HepG2 (cell line): ENCODE data around the gene CCDC57. TPM values are rescaled to one million over a fixed set of nuclear protein-coding genes. Genes with fewer than 3 reads are reported as not detected.

Experiments
- FOXC1 ChIP-seq: sonication (generic); formaldehyde crosslinking; IDR thresholded peaks from 2 replicates; pipeline ENCODE4 v1.8.0; 2022; ENCODE audit warnings: mild to moderate bottlenecking, missing genetic modification reagents, borderline replicate concordance
- HES4 ChIP-seq: sonication (generic); formaldehyde crosslinking; IDR thresholded peaks from 2 replicates; pipeline ENCODE4 v1.9.0; 2021; ENCODE audit warnings: mild to moderate bottlenecking, missing genetic modification reagents, borderline replicate concordance
- HOXA5 ChIP-seq: sonication (generic); formaldehyde crosslinking; IDR thresholded peaks from 2 replicates; pipeline ENCODE4 v1.4.0; 2020; ENCODE audit warnings: missing genetic modification reagents
- MBD4 ChIP-seq: IDR thresholded peaks from 2 replicates; pipeline ENCODE4 v1.6.1; 2012; ENCODE audit warnings: low read length, inconsistent platforms, borderline replicate concordance
- MBNL3 ChIP-seq: fragments of 250-450 bp; sonication (Bioruptor Pico); conservative IDR thresholded peaks from 2 replicates; pipeline ENCODE4 v1.8.0; 2022; ENCODE audit warnings: mild to moderate bottlenecking, inconsistent platforms
- NBN ChIP-seq: fragments of 450-650 bp; conservative IDR thresholded peaks from 2 replicates; pipeline ENCODE4 v1.6.1; 2017
- ONECUT2 ChIP-seq: sonication (generic); formaldehyde crosslinking; IDR thresholded peaks from 2 replicates; pipeline ENCODE4 v1.4.0; 2020; ENCODE audit warnings: missing genetic modification reagents
- WIZ ChIP-seq: sonication (generic); formaldehyde crosslinking; IDR thresholded peaks from 2 replicates; pipeline ENCODE4 v1.5.1; 2020; ENCODE audit warnings: mild to moderate bottlenecking, missing genetic modification reagents
- ZNF263 ChIP-seq: sonication (generic); formaldehyde crosslinking; IDR thresholded peaks from 2 replicates; pipeline ENCODE4 v1.4.0; 2020; ENCODE audit warnings: missing genetic modification reagents
- ZNF34 ChIP-seq: sonication (generic); formaldehyde crosslinking; IDR thresholded peaks from 2 replicates; pipeline ENCODE4 v1.4.0; 2020; ENCODE audit warnings: mild to moderate bottlenecking, missing genetic modification reagents, borderline replicate concordance
- ZNF382 ChIP-seq: sonication (generic); formaldehyde crosslinking; IDR thresholded peaks from 2 replicates; pipeline ENCODE4 v1.5.0; 2020; ENCODE audit warnings: missing genetic modification reagents, mild to moderate bottlenecking, borderline replicate concordance
- ZNF558 ChIP-seq: sonication (generic); formaldehyde crosslinking; IDR thresholded peaks from 2 replicates; pipeline ENCODE4 v1.9.0; 2022; ENCODE audit warnings: mild to moderate bottlenecking, missing genetic modification reagents, borderline replicate concordance
- ZNF768 ChIP-seq: sonication (generic); formaldehyde crosslinking; IDR thresholded peaks from 2 replicates; pipeline ENCODE4 v1.4.0; 2020; ENCODE audit warnings: missing genetic modification reagents
- polyA plus RNA-seq, 8 experiments: library from polyadenylated mRNA; depleted of rRNA in 3 of 8; stranded (reverse) in 7 of 8; unstranded in 1 of 8; fragments of >200 nt; fragmentation: Illumina TruSeq in 4 of 8; extraction: Trizol in 4 of 8; gene quantifications; 2 replicates each; pipeline versions ENCODE4 v1.2.1 to v1.2.3, GENCODE V29; 2011 to 2016; ENCODE audit warnings: low read depth in 4 of 8, missing spikeins in 1 of 8, mixed read lengths in 1 of 8; ENCODE audit not compliant: insufficient read depth in 1 of 8
- total RNA-seq, 5 experiments: library from RNA; depleted of rRNA; stranded (reverse); fragments of >200 nt; fragmentation: Illumina TruSeq; extraction: Trizol; gene quantifications; 2 replicates each; pipeline ENCODE4 v1.2.3, GENCODE V29; 2016; ENCODE audit warnings: low read depth in 1 of 5
- TF ChIP-seq, protein P1 (sequence below): sonication (generic); formaldehyde crosslinking; IDR thresholded peaks from 2 replicates; pipeline ENCODE4 v1.4.0; 2020; ENCODE audit warnings: missing genetic modification reagents, borderline replicate concordance
- TF ChIP-seq, protein P2 (sequence below): sonication (generic); formaldehyde crosslinking; IDR thresholded peaks from 2 replicates; pipeline ENCODE4 v1.4.0; 2020; ENCODE audit warnings: low read depth, missing genetic modification reagents
- TF ChIP-seq, protein P3 (sequence below): sonication (generic); formaldehyde crosslinking; IDR thresholded peaks from 2 replicates; pipeline ENCODE4 v1.4.0; 2020; ENCODE audit warnings: mild to moderate bottlenecking, missing genetic modification reagents, borderline replicate concordance
- TF ChIP-seq, protein P4 (sequence below): sonication (generic); formaldehyde crosslinking; IDR thresholded peaks from 2 replicates; pipeline ENCODE4 v1.8.1; 2023; ENCODE audit warnings: mild to moderate bottlenecking, missing genetic modification reagents

CCDC57 gene
- total and polyA plus RNA-seq, 2 of the 13 experiments (the other 11 are each of a cell fraction or from before 2014, with no cell fraction given): 59.3 to 59.9 TPM

DNA sequence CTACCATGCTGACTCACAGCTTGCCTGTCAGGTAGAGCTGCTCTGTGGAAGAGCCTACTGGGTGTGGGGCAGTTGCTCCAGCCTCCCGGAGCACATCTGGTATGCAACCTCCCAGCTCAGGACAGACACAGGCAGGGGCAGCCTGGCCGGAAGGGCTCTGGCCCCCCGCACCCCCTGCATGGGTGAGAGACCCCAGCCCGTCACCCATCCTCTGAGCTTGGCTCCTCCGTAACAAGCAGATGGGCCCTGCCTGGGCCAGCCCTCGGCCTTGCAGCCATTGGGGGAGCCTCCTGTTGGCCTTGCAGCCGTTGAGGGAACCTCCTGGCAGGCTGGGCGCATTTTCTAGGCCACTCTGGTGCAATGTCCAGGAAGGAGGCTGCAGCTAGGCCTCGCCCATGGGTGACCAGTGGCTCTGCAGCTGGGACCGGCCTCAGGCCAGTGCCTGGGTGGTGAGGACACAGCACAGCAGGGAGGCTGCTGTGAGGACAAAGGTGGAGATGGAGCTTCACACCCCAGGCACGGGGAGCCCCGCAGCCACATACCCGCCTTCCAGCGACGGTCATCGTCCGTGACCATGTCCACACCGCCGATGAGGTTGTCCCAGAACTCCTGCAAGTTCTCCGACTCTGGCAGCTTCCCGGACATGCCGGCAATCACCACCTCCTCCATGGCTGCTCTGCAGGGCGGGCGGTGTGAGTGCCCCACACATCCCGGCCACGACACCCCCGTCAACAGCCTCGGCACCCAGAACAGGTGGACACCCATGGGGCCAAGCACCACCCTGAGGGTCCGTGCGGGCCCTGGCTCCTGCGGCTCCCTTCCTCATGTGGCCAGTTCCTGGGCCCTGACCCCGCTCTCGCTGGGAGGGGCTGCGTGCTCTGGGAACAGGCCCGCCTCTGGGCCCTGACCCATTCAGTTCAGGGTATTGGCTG, 116.6 kb downstream of the CCDC57 start (continued):
- TF ChIP-seq ZNF558 (CRISPR knock-in tag) (no peak; the same call in 1 of the 2 replicates), HES4 (no peak; the same call in none of the 2 replicates), ZNF263 (0 out of 2 replicates have a peak, but pooled peaks have one; percentile 34), ONECUT2 (CRISPR knock-in tag) (0 out of 2 replicates have a peak, but pooled peaks have one; percentile 19), MBNL3 (CRISPR knock-in tag) (no peak), MBD4 (no peak), WIZ (CRISPR knock-in tag) (no peak), FOXC1 (no peak; the same call in 1 of the 2 replicates), HOXA5 (CRISPR knock-in tag) (no peak), ZNF382 (no peak), NBN (no peak), ZNF34 (CRISPR knock-in tag) (no peak), ZNF768 (CRISPR knock-in tag) (peak; percentile 87)
- TF ChIP-seq, protein P1, sequence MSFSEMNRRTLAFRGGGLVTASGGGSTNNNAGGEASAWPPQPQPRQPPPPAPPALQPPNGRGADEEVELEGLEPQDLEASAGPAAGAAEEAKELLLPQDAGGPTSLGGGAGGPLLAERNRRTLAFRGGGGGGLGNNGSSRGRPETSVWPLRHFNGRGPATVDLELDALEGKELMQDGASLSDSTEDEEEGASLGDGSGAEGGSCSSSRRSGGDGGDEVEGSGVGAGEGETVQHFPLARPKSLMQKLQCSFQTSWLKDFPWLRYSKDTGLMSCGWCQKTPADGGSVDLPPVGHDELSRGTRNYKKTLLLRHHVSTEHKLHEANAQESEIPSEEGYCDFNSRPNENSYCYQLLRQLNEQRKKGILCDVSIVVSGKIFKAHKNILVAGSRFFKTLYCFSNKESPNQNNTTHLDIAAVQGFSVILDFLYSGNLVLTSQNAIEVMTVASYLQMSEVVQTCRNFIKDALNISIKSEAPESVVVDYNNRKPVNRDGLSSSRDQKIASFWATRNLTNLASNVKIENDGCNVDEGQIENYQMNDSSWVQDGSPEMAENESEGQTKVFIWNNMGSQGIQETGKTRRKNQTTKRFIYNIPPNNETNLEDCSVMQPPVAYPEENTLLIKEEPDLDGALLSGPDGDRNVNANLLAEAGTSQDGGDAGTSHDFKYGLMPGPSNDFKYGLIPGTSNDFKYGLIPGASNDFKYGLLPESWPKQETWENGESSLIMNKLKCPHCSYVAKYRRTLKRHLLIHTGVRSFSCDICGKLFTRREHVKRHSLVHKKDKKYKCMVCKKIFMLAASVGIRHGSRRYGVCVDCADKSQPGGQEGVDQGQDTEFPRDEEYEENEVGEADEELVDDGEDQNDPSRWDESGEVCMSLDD (CRISPR knock-in tag): no peak
- TF ChIP-seq, protein P2, sequence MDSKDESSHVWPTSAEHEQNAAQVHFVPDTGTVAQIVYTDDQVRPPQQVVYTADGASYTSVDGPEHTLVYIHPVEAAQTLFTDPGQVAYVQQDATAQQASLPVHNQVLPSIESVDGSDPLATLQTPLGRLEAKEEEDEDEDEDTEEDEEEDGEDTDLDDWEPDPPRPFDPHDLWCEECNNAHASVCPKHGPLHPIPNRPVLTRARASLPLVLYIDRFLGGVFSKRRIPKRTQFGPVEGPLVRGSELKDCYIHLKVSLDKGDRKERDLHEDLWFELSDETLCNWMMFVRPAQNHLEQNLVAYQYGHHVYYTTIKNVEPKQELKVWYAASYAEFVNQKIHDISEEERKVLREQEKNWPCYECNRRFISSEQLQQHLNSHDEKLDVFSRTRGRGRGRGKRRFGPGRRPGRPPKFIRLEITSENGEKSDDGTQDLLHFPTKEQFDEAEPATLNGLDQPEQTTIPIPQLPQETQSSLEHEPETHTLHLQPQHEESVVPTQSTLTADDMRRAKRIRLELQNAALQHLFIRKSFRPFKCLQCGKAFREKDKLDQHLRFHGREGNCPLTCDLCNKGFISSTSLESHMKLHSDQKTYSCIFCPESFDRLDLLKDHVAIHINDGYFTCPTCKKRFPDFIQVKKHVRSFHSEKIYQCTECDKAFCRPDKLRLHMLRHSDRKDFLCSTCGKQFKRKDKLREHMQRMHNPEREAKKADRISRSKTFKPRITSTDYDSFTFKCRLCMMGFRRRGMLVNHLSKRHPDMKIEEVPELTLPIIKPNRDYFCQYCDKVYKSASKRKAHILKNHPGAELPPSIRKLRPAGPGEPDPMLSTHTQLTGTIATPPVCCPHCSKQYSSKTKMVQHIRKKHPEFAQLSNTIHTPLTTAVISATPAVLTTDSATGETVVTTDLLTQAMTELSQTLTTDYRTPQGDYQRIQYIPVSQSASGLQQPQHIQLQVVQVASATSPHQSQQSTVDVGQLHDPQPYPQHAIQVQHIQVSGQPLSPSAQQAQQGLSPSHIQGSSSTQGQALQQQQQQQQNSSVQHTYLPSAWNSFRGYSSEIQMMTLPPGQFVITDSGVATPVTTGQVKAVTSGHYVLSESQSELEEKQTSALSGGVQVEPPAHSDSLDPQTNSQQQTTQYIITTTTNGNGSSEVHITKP (CRISPR knock-in tag): no peak
- TF ChIP-seq, protein P3, sequence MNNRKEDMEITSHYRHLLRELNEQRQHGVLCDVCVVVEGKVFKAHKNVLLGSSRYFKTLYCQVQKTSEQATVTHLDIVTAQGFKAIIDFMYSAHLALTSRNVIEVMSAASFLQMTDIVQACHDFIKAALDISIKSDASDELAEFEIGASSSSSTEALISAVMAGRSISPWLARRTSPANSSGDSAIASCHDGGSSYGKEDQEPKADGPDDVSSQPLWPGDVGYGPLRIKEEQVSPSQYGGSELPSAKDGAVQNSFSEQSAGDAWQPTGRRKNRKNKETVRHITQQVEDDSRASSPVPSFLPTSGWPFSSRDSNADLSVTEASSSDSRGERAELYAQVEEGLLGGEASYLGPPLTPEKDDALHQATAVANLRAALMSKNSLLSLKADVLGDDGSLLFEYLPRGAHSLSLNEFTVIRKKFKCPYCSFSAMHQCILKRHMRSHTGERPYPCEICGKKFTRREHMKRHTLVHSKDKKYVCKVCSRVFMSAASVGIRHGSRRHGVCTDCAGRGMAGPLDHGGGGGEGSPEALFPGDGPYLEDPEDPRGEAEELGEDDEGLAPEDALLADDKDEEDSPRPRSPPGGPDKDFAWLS (CRISPR knock-in tag): no peak
- TF ChIP-seq, protein P4, sequence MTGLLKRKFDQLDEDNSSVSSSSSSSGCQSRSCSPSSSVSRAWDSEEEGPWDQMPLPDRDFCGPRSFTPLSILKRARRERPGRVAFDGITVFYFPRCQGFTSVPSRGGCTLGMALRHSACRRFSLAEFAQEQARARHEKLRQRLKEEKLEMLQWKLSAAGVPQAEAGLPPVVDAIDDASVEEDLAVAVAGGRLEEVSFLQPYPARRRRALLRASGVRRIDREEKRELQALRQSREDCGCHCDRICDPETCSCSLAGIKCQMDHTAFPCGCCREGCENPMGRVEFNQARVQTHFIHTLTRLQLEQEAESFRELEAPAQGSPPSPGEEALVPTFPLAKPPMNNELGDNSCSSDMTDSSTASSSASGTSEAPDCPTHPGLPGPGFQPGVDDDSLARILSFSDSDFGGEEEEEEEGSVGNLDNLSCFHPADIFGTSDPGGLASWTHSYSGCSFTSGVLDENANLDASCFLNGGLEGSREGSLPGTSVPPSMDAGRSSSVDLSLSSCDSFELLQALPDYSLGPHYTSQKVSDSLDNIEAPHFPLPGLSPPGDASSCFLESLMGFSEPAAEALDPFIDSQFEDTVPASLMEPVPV (CRISPR knock-in tag): peak; percentile 68; the same call in 1 of the 2 replicates
